HK-2 (cell line): ENCODE measurements around the gene NEGR1.

Experiments used
- DNase-seq: peaks from one replicate; pipeline ENCODE4 v3.0.0-alpha.2; 2018; ENCODE audit not compliant: unreplicated experiment

Gene NEGR1

DNA sequence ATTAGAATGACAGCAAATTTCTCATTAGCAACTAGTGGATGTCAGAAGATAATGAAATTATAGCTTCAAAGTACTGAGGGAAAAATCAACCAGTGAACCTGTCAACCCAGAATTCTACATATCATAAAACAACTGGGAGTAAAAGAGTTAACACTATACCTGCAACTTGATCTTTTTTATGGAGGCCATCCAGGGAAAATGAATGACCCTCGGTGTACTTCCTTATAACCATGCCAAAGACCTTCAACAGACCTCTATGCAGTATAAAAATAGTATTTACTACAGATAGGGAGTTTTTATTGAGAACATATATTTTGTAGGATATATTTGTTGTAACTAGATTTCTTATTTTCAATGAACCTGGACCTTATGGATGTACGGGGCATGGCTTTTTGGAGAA, 809.0 kb downstream of the NEGR1 start:
- DNase-seq, result no peak

DNA sequence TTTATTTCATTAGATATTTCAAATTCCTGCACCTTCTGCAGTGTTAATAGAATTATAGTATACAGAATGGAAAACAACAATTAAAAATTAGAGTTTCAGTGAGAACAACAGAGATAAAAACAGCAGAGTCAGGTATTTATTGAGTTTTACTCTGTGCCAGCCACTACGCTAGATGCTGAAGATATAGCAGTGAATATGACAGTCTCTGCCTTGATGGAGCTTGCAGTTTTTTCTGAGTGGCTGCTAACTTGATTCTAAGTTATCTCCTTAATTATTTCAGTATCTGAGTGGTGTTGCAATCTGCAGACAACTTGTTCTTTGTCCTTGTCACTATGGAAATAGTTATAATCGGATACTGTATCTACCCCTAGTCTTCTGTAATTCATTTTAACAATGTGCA, 817.2 kb downstream of the NEGR1 start:
- no peak for DNase-seq

DNA sequence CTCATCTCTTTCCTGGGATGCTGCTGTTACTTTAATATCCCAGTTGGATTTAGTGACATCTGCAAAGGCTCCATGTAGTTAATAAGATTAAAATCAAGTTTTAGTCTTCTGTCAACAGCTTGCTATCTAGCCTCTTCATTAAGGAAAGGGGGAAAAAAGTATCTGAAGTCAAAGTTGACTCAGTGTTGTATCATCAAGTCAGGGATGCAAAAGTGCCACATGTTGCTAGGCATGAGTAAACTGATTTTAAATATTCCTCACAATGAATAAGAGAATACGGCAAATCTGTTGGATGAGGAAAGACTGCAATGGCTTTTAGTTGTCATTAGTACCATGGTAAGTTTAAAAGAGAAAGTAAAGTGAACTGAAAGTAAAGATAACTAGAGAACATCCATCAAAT, 818.3 kb downstream of the NEGR1 start:
- no peak for DNase-seq

DNA sequence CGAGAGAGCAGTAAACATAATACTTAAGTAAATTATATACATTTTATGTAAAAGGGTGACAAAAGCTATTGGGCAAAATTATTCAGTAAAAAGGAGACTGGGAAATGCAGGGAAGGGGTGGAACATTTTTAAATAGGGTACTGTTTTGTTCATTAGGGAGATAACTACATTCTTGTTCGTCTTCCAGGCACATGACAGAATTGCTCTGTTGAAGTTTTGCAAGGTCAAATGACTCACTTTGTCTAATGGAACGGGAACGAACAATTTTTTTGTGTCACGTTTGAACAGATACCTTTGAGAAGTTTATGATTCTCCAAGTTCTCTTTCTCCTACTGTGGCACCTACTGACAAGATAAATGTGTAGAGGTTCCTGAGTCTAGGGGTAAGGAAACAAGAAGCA, 819.2 kb downstream of the NEGR1 start:
- DNase-seq, result no peak

DNA sequence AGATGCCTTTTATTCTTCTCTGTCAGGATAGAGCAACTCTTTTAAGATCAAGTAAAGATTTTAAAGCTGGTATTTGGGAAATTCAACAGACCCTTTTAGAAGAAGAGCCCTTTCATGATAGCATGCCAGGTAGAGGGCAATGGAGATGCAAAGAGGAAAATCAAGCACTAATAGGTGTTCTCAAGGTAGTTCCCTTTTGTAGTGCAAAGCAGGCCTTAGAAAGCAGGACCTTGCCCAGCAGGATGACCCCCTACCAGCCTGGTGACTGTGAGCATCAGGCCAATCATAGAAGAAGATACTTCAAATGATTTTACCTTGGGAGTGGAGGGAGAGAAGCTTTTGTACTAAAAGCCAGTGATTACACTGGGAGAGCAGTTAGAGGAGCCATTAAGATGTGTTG, 820.1 kb downstream of the NEGR1 start:
- no peak for DNase-seq

DNA sequence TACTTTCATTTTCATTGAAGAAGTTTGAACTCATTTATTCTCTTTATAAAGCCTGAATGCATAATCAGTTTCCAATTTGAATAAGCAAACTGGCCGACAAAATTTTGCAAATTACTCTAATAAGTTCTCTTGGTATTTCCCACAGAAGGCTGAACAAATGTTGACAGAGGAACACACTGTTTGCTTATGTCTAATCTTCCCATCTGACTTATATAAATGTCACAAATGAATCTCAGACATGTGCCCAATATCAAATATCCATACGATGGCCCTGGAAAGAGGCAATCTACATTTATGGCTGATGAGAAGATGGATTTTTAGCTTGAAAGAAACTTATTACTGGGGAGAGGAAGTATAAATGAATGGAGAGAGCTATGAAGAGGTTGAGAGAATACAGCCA, 820.9 kb downstream of the NEGR1 start:
- no peak for DNase-seq

DNA sequence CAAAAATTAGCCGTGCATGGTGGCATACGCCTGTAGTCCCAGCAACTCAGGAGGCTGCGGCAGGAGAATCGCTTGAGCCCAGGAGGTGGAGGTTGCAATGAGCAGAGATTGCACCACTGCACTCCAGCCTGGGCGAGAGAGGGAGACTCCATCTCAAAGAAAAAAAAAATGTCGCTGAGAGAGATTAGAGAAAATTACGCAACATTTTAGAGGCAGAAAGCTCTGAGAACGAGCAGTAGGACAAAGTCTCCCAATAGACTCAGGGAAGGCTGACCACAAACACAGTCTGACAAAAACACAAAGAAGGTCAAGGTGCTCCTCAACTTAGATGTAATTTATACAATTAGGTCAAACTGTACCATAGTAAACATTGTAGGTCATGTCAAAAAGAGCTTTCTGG, 833.9 kb downstream of the NEGR1 start:
- no peak for DNase-seq

DNA sequence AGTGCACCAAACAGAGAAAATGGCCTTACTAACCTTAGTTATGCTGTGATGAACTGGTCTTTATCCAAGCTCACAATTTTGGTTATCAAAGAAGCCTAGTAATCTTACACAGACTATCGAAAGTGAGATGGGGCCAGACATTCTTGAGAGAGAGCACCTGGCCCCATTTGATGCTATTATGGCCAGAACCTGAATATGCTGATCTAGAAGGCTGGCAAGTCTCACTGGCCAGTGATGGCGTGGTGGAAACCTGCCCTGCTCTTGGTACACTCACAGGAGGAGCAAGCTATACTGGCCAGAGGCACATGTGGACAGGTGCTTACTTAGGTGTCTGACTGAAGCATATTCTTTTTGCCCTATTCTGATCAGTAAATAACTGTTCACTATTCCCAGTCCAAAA, 843.7 kb downstream of the NEGR1 start:
- no peak for DNase-seq

DNA sequence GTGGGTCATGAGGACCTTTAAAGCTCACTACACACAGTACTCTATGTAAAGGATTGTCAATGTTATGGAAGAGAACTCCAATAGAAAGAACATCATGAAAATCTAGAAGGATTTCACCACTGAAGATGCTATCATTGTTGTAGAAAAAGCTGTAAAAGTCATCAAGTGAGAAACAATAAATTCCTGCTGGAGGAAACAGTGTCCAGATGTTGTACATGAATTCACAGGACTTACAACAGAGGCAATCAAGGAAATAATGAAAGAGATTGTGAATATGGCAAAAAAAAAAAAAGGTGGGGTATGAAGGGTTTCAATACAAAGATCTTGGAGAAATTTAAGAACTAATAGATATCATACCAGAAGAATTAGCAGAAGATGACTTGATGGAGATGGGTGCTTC, 846.4 kb downstream of the NEGR1 start:
- no peak for DNase-seq

DNA sequence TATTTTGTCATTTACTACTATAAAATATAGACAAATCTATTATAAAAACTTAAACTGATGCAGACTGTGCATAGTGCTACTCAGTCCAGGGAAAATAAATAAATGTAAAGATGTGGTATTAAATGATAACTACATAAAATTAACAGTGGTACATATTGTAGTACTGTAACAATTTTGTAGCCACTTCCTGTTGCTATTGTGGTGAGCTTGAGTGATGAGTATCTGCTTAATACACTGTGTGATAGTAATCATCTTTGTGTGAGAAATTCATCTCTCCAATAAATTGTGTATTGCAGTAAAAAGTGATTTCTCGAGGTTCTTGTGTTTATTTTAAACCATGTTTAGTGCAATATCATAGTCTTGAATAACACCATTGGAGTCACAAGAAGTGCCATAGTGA, 848.1 kb downstream of the NEGR1 start:
- DNase-seq, result no peak

DNA sequence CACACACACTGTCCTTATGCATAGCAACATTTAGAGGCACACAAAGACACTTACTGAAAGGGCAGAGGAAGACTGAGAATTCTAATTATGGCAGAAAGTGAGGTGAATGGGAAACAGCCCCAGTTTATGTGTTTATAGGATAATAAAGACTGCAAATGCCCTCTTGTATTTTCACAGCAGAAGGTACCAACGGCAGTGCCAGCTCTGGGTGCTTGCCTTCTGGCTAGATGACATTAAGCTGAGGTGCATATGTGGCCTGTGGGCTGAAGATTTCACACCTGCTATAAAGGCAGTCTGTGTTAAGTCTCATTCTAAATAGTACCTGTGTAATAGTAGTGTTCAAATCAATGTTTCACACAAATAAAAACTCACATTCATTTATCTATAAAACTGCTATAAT, 854.3 kb downstream of the NEGR1 start:
- DNase-seq, result no peak

DNA sequence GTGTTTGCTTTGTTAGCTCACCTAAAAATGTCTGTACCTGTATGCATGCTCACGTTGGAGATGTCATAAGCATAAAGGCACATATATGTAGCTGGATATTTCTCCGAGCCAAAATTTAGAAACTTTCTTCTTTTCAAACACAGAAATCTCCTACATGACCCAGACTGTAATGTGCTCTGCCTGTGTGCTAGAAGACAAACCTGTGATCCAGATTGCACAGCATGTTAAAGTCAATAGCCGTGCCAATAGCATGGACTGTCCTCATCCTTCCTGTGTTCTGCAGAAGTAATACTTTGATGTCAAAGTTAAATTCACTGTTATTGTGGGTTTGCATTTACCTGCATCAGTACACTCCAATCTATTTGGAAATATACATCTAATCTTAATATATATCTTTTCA, 855.3 kb downstream of the NEGR1 start:
- no peak for DNase-seq

DNA sequence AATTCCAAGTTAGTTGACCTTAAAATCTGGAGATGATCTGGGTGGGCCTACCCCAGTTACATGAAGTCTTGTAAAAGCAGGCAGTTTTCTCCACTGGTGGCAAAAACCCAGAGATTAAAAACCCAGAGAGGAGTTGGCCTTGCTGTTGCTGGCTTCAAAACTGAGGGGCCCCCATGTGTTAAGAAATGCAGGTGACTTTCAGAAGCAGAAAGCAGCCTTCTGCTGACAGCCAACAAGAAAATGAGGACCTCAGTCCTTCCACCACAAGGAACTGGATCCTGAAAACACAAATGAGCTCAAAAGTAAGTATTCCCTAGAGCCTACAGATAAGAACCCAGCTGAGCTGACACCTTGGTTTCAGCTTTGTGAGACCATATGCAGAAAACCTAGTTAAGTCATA, 857.8 kb downstream of the NEGR1 start:
- no peak for DNase-seq

DNA sequence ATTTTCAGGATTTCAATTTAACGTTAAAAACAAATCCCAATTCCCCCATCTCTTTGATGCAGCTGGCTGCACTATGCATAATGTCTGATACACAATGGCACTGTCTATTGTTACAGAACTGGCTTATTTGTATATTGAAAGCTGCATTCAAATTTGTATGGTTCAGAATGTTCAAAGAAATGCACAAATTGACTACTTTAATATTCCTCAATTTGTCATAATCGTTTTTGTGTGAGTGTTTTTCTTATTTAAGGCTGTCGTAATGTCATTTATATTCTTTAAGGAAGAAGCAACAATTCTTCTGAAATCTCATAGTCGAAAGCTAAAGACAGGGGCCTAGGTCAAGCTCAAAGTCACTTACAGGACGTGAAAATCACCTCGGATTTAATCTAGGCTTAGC, 860.1 kb downstream of the NEGR1 start:
- no peak for DNase-seq

DNA sequence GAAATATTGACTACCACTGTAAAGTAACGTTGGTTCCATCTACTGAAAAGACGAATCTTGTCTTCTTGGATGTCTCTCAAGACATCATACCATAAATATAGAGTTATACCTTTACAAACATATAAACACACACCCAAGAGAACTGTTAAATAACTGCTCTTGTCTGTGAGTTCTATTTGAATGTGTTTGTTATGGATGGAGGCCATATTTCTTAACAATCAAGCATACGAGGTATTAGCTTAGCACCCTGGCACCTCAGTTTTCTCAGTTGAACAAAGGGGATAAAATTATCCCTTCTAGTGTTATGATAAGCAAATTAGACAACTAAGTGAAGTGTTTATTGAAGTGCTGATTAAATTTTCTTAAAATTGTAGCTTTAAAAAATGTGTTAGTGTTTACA, 864.9 kb downstream of the NEGR1 start:
- no peak for DNase-seq

DNA sequence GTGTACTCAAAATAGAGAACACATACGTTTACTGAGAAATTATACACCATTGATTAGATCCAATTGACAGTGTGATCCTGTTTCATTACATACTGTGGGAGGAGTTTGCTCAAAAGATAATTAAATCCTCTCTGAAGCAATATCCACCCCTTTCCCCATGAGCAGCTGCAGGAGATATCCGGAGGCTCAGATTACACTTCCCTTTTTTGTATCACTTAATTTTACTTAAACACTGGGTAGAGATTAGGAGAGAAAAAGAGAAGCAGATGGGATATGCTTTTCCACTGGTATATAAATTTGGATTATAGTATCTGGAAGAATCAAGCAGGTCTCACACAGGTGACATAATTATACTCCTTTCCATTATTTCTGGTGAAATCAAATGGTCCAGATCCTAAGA, 868.2 kb downstream of the NEGR1 start:
- no peak for DNase-seq

DNA sequence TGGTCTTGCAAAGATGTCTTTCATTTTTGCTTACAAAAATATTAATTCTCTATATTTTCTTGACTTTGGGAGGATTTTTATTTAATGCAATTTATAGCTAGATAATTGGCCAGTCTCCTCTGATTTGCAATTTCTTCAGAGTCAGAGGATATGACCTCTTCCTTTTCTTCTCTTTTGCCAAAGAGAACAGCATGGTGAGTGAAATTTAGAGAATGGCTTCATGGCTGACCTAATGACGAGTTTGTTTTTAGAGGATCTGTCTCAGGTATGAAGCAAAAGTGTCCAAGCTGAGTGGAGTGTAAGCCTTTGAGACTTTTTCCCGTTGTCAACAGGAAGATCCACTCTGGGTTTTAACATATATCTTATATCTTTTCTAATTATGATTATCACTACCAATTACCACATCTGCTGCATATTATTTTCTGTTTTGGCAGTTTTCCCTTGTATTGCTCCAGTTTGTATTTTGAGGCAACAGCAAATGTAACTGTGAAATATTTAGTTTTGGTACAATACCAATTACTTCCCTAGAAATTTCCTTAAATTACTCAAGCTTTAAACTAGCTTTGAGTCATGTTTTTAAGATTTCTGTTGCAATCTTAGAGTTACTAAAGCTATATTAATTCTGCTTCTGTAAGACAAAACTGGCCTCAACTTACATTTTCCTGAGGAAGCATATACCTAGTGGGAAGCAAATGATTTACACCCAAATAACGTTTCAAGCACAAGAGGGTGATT, 868.7 kb downstream of the NEGR1 start:
- no peak for DNase-seq

DNA sequence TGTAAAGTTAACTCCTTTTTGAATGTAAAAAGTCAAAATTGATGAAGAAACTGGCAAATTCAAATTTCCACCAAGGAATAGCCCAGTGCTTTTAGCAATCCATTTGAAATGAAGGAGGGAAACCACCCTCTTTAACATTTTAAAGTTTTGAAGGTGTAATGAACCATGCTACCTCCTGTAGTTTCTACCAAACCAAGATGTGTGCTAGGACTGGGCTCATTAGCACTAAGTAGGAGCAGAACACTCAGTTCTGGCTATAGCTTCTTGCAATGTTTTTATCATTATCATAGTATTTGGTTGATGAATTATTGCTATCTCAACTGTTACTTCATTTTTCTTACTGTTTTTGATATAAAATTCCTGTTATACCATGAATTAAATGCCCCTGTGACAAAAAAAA, 882.3 kb downstream of the NEGR1 start:
- DNase-seq, result no peak

DNA sequence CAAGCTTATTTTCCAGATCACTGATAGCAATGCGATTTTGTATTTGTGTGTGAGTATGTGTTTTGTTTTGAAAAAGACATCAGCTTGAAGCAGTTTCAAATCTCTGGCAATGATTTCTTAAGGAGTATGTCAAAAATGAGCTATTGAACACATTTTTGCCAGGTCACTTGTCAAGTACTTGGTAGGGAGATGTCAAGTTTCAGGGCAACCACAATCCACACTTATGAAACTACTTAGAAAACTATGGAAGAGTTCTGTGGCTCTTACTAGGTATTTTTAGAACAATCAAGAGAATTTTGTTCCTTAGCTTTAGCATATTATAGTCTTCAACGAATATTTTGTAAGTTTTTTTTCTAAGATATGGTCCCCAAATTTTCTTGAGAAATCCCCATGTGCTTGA, 882.7 kb downstream of the NEGR1 start:
- no peak for DNase-seq

DNA sequence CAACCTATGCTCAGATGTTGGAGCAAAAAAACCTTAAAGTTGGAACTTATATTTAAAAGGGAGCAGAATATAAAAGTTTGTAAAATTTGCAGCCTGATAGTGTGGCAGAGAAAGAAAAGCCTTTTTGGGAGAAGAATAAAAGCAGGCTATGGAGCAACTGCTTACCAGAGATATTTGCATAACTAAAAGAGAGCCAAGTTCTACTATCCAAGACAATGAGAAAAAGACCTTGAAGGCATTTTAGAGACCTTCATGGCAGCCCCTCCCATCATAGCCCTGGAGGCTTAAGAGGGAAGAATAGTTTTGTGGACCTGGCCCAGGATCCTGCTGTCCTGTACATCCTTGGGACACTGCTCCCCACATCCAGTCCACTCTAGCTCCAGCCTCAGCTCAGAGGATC, 889.0 kb downstream of the NEGR1 start:
- no peak for DNase-seq

DNA sequence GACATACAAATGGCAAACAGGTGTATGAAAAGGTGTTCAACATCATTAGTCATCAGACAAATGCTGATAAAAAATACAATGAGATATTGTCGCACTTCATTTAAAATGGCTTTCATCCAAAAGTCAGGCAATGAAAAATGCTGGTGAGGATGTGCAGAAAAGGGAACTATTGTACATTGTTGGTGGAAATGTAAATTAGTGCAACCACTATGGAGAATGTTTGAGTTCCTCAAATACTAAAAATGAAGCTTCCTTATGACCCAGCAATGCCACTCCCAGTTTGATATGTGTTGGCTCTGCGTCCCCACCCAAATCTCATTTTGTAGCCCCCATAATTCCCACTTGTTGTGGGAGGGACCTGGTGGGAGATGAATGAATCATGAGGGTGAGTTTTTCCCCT, 891.8 kb downstream of the NEGR1 start:
- no peak for DNase-seq

DNA sequence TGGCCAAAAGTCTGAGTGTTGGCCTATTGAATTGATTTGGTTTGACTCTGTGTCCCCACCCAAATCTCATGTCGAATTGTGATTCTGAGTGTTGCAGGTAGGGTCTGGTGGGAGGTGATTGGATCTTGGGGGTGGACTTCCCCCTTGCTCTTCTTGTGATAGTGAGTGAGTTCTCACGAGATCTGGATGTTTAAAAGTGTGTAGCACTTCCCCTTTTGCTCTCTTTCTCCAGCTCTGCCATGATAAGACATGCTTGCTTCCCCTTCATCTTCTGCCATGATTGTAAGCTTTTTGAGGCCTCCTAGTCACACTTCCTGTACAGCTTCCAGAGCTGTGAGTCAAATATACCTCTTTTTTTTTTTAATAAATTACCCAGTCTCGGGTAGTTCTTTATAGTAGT, 904.5 kb downstream of the NEGR1 start:
- DNase-seq, result no peak

DNA sequence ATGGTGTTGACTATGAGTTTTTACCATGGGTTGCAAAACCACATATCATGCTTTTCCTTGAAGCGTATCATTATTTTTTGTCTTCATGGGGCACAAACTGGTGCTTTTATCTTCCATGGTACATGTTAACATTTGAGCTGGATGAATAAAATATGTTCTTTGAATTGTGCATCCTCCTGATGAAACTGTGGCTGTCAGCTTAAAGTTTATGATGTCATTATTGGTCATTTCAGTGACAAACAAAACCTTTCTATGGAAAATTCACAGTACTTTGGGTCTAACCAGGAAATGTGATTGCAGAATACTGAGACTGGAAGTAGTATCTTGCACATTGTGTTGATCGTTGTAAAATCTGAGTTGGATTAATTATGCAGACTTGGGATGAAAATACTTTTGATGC, 909.8 kb downstream of the NEGR1 start:
- no peak for DNase-seq

DNA sequence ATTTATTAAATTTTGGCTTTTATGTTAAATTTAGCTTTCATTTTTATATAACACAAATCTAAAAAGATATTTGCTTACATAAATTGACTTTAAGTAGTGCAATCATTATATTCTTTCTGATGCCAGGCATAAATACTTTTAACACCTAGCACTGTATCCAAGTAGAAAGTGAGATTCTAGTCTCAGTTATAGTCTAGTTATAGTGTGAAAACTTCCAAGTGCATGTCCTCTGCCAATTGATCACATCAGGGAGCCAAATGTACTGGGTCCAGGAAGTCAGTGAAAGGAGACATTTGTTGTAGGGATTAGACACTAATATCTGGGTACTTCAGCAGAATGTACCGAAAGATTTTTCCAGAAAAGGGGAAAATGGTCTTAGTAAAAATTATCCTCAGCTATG, 910.8 kb downstream of the NEGR1 start:
- DNase-seq, result no peak

DNA sequence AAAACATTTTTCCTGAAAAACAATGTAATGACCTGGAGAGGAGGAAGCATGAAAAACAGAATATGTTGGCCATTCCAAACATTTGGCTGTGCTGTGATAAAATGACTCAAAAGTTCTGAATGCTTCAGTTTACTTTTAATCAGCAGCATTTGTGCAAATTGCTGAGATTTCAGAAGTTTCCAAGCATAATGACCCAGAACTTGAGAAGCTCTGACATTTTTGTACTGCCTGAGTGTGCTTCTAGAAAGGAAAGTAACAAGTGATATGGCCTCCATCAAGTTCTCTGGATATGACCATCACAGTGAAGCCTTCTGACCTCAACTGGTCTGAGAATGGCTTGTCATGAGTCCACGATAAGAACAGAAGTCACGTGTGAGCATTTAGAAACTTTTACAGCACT, 918.1 kb downstream of the NEGR1 start:
- no peak for DNase-seq
